Cardiac muscle cell (in vitro differentiated cells and primary cell): ENCODE data around the gene FAM168A. TPM values are rescaled to one million over a fixed set of nuclear protein-coding genes. Genes with fewer than 3 reads are reported as not detected.

Source experiments
- DNase-seq, 2 donors: peaks; one replicate each; pipeline versions ENCODE4 v3.0.0 to v3.0.0-alpha.2; 2010 to 2017; ENCODE audit warnings: low read depth in 1 of 2, low spot score in 1 of 2
- H3K27ac ChIP-seq: fragments of 200-600 bp; sonication (generic); 2 replicates; pipeline ENCODE4 v1.5.1; 2016
- H3K27me3 ChIP-seq: fragments of 200-600 bp; sonication (generic); 2 replicates; pipeline ENCODE4 v1.6.0; 2016; ENCODE audit warnings: control low read depth
- H3K36me3 ChIP-seq: fragments of 200-600 bp; sonication (generic); 2 replicates; pipeline ENCODE4 v1.5.1; 2016; ENCODE audit warnings: control low read depth
- H3K4me1 ChIP-seq: fragments of 200-600 bp; sonication (generic); 2 replicates; pipeline ENCODE4 v1.8.1; 2017; ENCODE audit warnings: low read depth, mild to moderate bottlenecking, mixed run types
- H3K4me3 ChIP-seq: fragments of 200-600 bp; sonication (generic); 2 replicates; pipeline ENCODE4 v1.5.1; 2016; ENCODE audit warnings: mild to moderate bottlenecking
- H3K9me3 ChIP-seq: fragments of 200-600 bp; sonication (generic); 2 replicates; pipeline ENCODE4 v1.5.1; 2017; ENCODE audit warnings: low read depth, mild to moderate bottlenecking, control low read depth
- CTCF ChIP-seq: IDR thresholded peaks from 2 replicates; pipeline ENCODE4 v1.5.1; 2012; ENCODE audit warnings: low read depth, mild to moderate bottlenecking, low read length
- polyA plus RNA-seq: library from polyadenylated mRNA; unstranded; fragments of >200 nt; fragmentation: Nextera tagmentation; extraction: Ambion mirVana; gene quantifications from 2 replicates; pipeline ENCODE4 v1.2.1, GENCODE V29; 2016
- total RNA-seq: library from RNA; depleted of rRNA; stranded (reverse); fragments of >200 nt; gene quantifications from 2 replicates; pipeline ENCODE4 v1.2.3, GENCODE V29; 2016

The FAM168A gene
- total and polyA plus RNA-seq, 2 experiments from 2014 or later = 9.7 to 32.4 TPM

- Histone ChIP-seq H3K27me3 (no peaks in the 10 kb centered on the region), H3K4me1 (no peaks in the 10 kb centered on the region), H3K9me3 (no peaks in the 10 kb centered on the region), H3K4me3 (no peak overlapping the region), H3K36me3 (no peaks in the 10 kb centered on the region), H3K27ac (no peak overlapping the region)
- DNase-seq = no peak
- TF ChIP-seq CTCF = no peak
Observed at GRCh38 chr11:73508243-73509176, 89.4 kb downstream of the FAM168A start.

GRCh38 chr11:73507086-73507485, 90.8 kb downstream of the FAM168A start:
- TF ChIP-seq CTCF = no peak
- no peak for DNase-seq

GRCh38 chr11:73506038-73506437, 91.9 kb downstream of the FAM168A start:
- Histone ChIP-seq H3K27ac (no peak overlapping the region), H3K27me3 (no peaks in the 10 kb centered on the region), H3K36me3 (no peaks in the 10 kb centered on the region), H3K9me3 (no peaks in the 10 kb centered on the region), H3K4me3 (no peak overlapping the region), H3K4me1 (no peaks in the 10 kb centered on the region)
- TF ChIP-seq CTCF = no peak
- DNase-seq = no peak

More at GRCh38 chr11:73507086-73507485, 90.8 kb downstream of the FAM168A start:
- Histone ChIP-seq H3K4me1 (no peaks in the 10 kb centered on the region), H3K27me3 (no peaks in the 10 kb centered on the region), H3K27ac (no peak overlapping the region), H3K4me3 (no peak overlapping the region), H3K9me3 (no peaks in the 10 kb centered on the region), H3K36me3 (no peaks in the 10 kb centered on the region)

- Histone ChIP-seq H3K4me1 (peaks cover 3% of the 10 kb centered on the region), H3K4me3 (no peak overlapping the region), H3K9me3 (no peaks in the 10 kb centered on the region), H3K27me3 (no peaks in the 10 kb centered on the region), H3K27ac (no peak overlapping the region), H3K36me3 (no peaks in the 10 kb centered on the region)
- no peak for TF ChIP-seq CTCF
- DNase-seq = no peak
Observed at GRCh38 chr11:73498343-73498742, 99.6 kb downstream of the FAM168A start.

- TF ChIP-seq CTCF = no peak
- peaks cover 3% of the 10 kb centered on the region for H3K4me1 ChIP-seq
- H3K36me3 ChIP-seq = no peaks in the 10 kb centered on the region
- H3K9me3 ChIP-seq = no peaks in the 10 kb centered on the region
- H3K4me3 ChIP-seq = no peak overlapping the region
- no peak overlapping the region for H3K27ac ChIP-seq
- H3K27me3 ChIP-seq = no peaks in the 10 kb centered on the region
- DNase-seq = no peak
Observed at GRCh38 chr11:73496134-73496533, 101.8 kb downstream of the FAM168A start.
